Nephron progenitor cell (in vitro differentiated cells): ENCODE data around the gene ACTR1A.
A peak's percentile ranks its signal among the peaks of the same experiment; 100 is the strongest.
"Not testable (repeated sequence)": the region's sequence is repeated elsewhere in the genome, so short reads cannot be mapped to it uniquely, and the experiment has no call there.

ENCODE experiments used
- DNase-seq: peaks from one replicate; pipeline ENCODE4 v3.0.0; 2021
- H3K27ac Mint-ChIP-seq: 2 replicates; pipeline ENCODE4 v1.8.0; 2021; ENCODE audit warnings: mild to moderate bottlenecking, moderate library complexity, mixed read lengths
- H3K27me3 Mint-ChIP-seq: 2 replicates; pipeline ENCODE4 v1.8.0; 2021; ENCODE audit warnings: mild to moderate bottlenecking, low read depth, mixed read lengths; ENCODE audit not compliant: poor library complexity
- H3K36me3 Mint-ChIP-seq: 2 replicates; pipeline ENCODE4 v1.8.0; 2021; ENCODE audit warnings: low read depth, mixed read lengths
- H3K4me1 Mint-ChIP-seq: 2 replicates; pipeline ENCODE4 v1.8.0; 2021; ENCODE audit warnings: mixed read lengths
- H3K4me3 Mint-ChIP-seq: 2 replicates; pipeline ENCODE4 v1.8.0; 2021; ENCODE audit warnings: mild to moderate bottlenecking, moderate library complexity, mixed read lengths
- H3K9me3 Mint-ChIP-seq: 2 replicates; pipeline ENCODE4 v1.8.0; 2021; ENCODE audit warnings: mild to moderate bottlenecking, moderate library complexity, mixed read lengths
- CTCF ChIP-seq: fragments of 200-600 bp; sonication (generic); IDR thresholded peaks from 2 replicates; pipeline ENCODE4 v1.5.0; 2021; ENCODE audit warnings: antibody characterized with exemption

The ACTR1A gene

GRCh38 chr10:102504179-102504975 is 1.9 kb upstream of the ACTR1A start:
- H3K9me3 Mint-ChIP-seq = no peaks in the 10 kb centered on the region
- TF ChIP-seq CTCF = no peak
- no peaks in the 10 kb centered on the region for H3K27me3 Mint-ChIP-seq
- peak overlapping the region; percentile 95 for H3K27ac Mint-ChIP-seq
- H3K4me1 Mint-ChIP-seq = peaks cover 42% of the 10 kb centered on the region
- peak; percentile 67 for DNase-seq
- H3K36me3 Mint-ChIP-seq = peaks cover 12% of the 10 kb centered on the region
- no peak overlapping the region for H3K4me3 Mint-ChIP-seq

GRCh38 chr10:102503264-102504178 is 1.0 kb upstream of the ACTR1A start, which contains the start of gene SUFU:
SUFU (plus strand) TSS chr10:102503972; CDS start chr10:102504153, 181 bp downstream.
- H3K4me3 Mint-ChIP-seq = no peak within 1 kb of the TSS
- H3K4me1 Mint-ChIP-seq = peaks cover 50% of the 10 kb centered on the region

DNA sequence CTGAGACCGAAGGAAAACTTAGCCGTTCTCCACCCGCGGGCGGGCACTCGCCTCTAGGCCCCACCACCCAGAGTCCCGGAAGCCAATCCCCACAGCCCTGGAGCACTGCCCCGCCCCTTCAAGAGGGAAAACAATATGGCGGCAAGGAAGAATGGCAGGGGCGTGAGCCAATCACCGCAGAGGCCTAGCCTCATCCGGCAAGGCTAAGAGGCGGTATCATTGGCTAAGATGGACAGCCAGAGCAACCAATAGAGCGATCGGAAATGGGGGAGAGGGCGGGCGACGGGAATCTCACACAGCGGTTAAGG is 529 bp downstream of the ACTR1A start:
- TF ChIP-seq CTCF = no peak
- Mint-ChIP-seq H3K9me3 (no peaks in the 10 kb centered on the region), H3K36me3 (peaks cover 6% of the 10 kb centered on the region), H3K27ac (no peak overlapping the region), H3K27me3 (no peaks in the 10 kb centered on the region), H3K4me1 (peaks cover 40% of the 10 kb centered on the region), H3K4me3 (no peak overlapping the region)
- DNase-seq = peak; percentile 99

More at GRCh38 chr10:102503264-102504178, 1.0 kb upstream of the ACTR1A start, which contains the start of gene SUFU:
- TF ChIP-seq CTCF = peak; percentile 95
- Mint-ChIP-seq H3K9me3 (no peaks in the 10 kb centered on the region), H3K27ac (peak within 1 kb of the TSS; percentile 95), H3K36me3 (peaks cover 12% of the 10 kb centered on the region), H3K27me3 (no peaks in the 10 kb centered on the region)
- peak; percentile 99 for DNase-seq

DNA sequence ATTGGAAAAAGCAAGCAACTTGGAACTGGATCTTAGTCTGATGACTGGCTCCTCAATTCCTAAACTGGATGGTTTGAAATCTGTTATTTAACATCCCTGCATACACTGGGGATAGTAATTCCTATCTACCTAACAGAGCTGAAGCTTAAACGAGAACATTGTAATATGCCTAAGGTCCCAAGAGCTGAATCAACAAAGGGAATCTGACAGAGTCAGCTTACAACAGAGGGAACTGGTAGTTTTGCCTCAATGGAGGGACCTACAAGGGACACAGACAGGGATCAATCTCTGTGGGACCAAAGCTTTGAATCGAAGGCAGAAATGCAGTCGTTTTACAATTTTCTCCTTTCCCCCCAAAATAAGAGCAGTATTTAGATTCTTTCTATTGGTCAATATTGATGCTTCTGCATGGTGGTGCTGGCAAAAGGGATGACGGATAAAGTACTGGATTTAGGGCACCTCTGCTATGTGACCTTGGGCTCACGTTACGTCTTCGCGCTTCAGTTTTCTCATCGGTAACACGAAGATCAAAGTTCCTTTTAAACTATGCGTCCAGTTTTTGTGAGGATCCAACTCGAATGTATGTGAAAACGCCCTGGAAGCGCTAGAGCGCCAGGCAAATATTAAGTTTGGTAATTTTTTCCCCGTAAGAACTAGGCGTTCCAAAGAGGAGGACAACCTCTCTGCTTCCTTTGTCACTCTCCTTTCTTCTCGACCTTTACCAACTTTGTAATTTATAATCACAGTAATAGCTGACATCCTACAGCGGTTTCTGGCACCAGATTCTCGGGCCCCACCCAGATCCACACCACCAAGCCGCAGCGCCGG is 1.1 kb downstream of the ACTR1A start:
- H3K4me3 Mint-ChIP-seq = no peak overlapping the region
- no peak for TF ChIP-seq CTCF
- no peaks in the 10 kb centered on the region for H3K9me3 Mint-ChIP-seq
- no peak for DNase-seq
- H3K27ac Mint-ChIP-seq = no peak overlapping the region
- H3K4me1 Mint-ChIP-seq = peaks cover 34% of the 10 kb centered on the region
- peaks cover 6% of the 10 kb centered on the region for H3K36me3 Mint-ChIP-seq
- no peaks in the 10 kb centered on the region for H3K27me3 Mint-ChIP-seq

DNA sequence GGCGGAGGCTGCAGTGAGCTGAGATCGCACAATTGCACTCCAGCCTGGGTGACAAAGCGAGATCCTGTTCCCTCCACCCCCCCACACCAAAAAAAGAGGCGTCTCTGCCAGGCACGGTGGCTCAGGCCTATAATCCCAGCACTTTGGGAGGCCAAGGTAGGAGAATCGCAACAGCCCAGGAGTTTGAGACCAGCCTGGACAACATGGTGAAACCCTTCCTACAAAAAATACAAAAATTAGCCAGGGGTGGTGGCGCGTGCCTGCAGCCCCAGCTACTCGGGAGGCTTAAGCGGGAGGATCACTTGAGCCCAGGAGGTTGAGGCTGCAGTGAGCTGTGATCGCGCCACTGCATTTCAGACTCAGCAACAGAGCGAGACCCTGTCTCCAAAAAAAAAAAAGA is 1.8 kb downstream of the ACTR1A start:
- H3K4me3 Mint-ChIP-seq, DNase-seq, H3K27ac Mint-ChIP-seq, H3K27me3 Mint-ChIP-seq, H3K9me3 Mint-ChIP-seq: not testable (repeated sequence)
- peaks cover 11% of the 10 kb centered on the region for H3K36me3 Mint-ChIP-seq
- peaks cover 27% of the 10 kb centered on the region for H3K4me1 Mint-ChIP-seq
